ENCODE measurements around the gene TNMD. TPM values are rescaled to one million over a fixed set of nuclear protein-coding genes. Genes with fewer than 3 reads are reported as not detected.

TNMD gene
- total RNA-seq, result 7.8 TPM

GRCh38 chrX:100584611-100585010 lies at the start of gene TNMD:
TNMD (plus strand) TSS chrX:100584936; CDS start chrX:100585019, 83 bp downstream.

GRCh38 chrX:100636321-100636991 lies 51.7 kb downstream of the TNMD start, which contains the start of gene TSPAN6:
TSPAN6 (minus strand) TSS chrX:100636806; CDS start chrX:100636694, 112 bp downstream.

GRCh38 chrX:100643956-100644860 lies 59.5 kb downstream of the TNMD start, which contains the start of gene SRPX2:
SRPX2 (plus strand) TSS chrX:100644199; CDS start chrX:100646323, 2,124 bp downstream.

Other genes with a start within 250 kb of the TNMD start
- 1.8 TPM for gene PCDH19, start 174.7 kb upstream of the TNMD start, total RNA-seq
- 72.9 TPM for gene TSPAN6, start 51.9 kb downstream of the TNMD start, total RNA-seq
- gene SRPX2, start 59.3 kb downstream of the TNMD start, total RNA-seq, result 17.9 TPM
- gene SYTL4, start 147.2 kb downstream of the TNMD start, total RNA-seq, result 14.3 TPM
- gene CSTF2, start 235.5 kb downstream of the TNMD start, total RNA-seq, result 15.6 TPM

All from metanephros (tissue), 1 donor.